Measurements from ENCODE around the gene EVA1A. TPM values are rescaled to one million over a fixed set of nuclear protein-coding genes. Genes with fewer than 3 reads are reported as not detected.

EVA1A gene
- total RNA-seq, 1 experiment from 2014 or later, result not detected

GRCh38 chr2:75573145-75573878 is 12.6 kb upstream of the EVA1A start:
- H3K4me1 Mint-ChIP-seq (ENCODE audit: low read depth, unreplicated experiment), result no peaks in the 10 kb centered on the region
- CTCF ChIA-PET, result no interaction called here
- intact Hi-C loops (cut with micrococcal nuclease; ENCODE audit: unreplicated experiment), result no loop called here

GRCh38 chr2:75571730-75572430 is 11.1 kb upstream of the EVA1A start:
- Mint-ChIP-seq H3K4me1 (ENCODE audit: low read depth, unreplicated experiment) (no peaks in the 10 kb centered on the region), H3K4me3 (ENCODE audit: low read depth, unreplicated experiment) (no peak overlapping the region), H3K36me3 (ENCODE audit: insufficient read depth, unreplicated experiment) (no peaks in the 10 kb centered on the region), H3K27ac (ENCODE audit: unreplicated experiment) (no peak overlapping the region), H3K27me3 (ENCODE audit: unreplicated experiment) (peaks cover 44% of the 10 kb centered on the region), H3K9me3 (ENCODE audit: low read depth, unreplicated experiment) (no peaks in the 10 kb centered on the region)
- BruUV-seq (replicated peaks), result no TSS peak
- DNase-seq, result no peak
- intact Hi-C loops (cut with micrococcal nuclease; ENCODE audit: unreplicated experiment), result no loop called here
- CTCF ChIA-PET, result no interaction called here
- no peak for TF ChIP-seq CTCF (IDR thresholded peaks at IDR 0.05; ENCODE audit: unreplicated experiment)

More at GRCh38 chr2:75573145-75573878, 12.6 kb upstream of the EVA1A start:
- BruUV-seq (replicated peaks), result no TSS peak
- no peak overlapping the region for H3K27ac Mint-ChIP-seq (ENCODE audit: unreplicated experiment)
- H3K9me3 Mint-ChIP-seq (ENCODE audit: low read depth, unreplicated experiment), result no peaks in the 10 kb centered on the region
- no peaks in the 10 kb centered on the region for H3K36me3 Mint-ChIP-seq (ENCODE audit: insufficient read depth, unreplicated experiment)
- TF ChIP-seq CTCF (IDR thresholded peaks at IDR 0.05; ENCODE audit: unreplicated experiment), result no peak
- H3K27me3 Mint-ChIP-seq (ENCODE audit: unreplicated experiment), result peaks cover 44% of the 10 kb centered on the region
- no peak overlapping the region for H3K4me3 Mint-ChIP-seq (ENCODE audit: low read depth, unreplicated experiment)
- no peak for DNase-seq

- Mint-ChIP-seq H3K27me3 (ENCODE audit: unreplicated experiment) (peaks cover 47% of the 10 kb centered on the region), H3K4me3 (ENCODE audit: low read depth, unreplicated experiment) (no peak overlapping the region), H3K27ac (ENCODE audit: unreplicated experiment) (no peak overlapping the region), H3K36me3 (ENCODE audit: insufficient read depth, unreplicated experiment) (no peaks in the 10 kb centered on the region), H3K9me3 (ENCODE audit: low read depth, unreplicated experiment) (no peaks in the 10 kb centered on the region), H3K4me1 (ENCODE audit: low read depth, unreplicated experiment) (no peaks in the 10 kb centered on the region)
- no peak for DNase-seq
- no TSS peak for BruUV-seq (replicated peaks)
- TF ChIP-seq CTCF (IDR thresholded peaks at IDR 0.05; ENCODE audit: unreplicated experiment), result no peak
- intact Hi-C loops (cut with micrococcal nuclease; ENCODE audit: unreplicated experiment), result no loop called here
- CTCF ChIA-PET, result no interaction called here
Observed at GRCh38 chr2:75570948-75571729, 10.4 kb upstream of the EVA1A start.

GRCh38 chr2:75570024-75570947 is 9.5 kb upstream of the EVA1A start:
- intact Hi-C loops (cut with micrococcal nuclease; ENCODE audit: unreplicated experiment), result no loop called here
- no TSS peak for BruUV-seq (replicated peaks)
- H3K27me3 Mint-ChIP-seq (ENCODE audit: unreplicated experiment), result peaks cover 56% of the 10 kb centered on the region
- no peak overlapping the region for H3K27ac Mint-ChIP-seq (ENCODE audit: unreplicated experiment)
- no peak for DNase-seq
- H3K4me1 Mint-ChIP-seq (ENCODE audit: low read depth, unreplicated experiment), result no peaks in the 10 kb centered on the region
- no peak overlapping the region for H3K4me3 Mint-ChIP-seq (ENCODE audit: low read depth, unreplicated experiment)
- no peak for TF ChIP-seq CTCF (IDR thresholded peaks at IDR 0.05; ENCODE audit: unreplicated experiment)
- no peaks in the 10 kb centered on the region for H3K36me3 Mint-ChIP-seq (ENCODE audit: insufficient read depth, unreplicated experiment)
- no peaks in the 10 kb centered on the region for H3K9me3 Mint-ChIP-seq (ENCODE audit: low read depth, unreplicated experiment)
- CTCF ChIA-PET, result no interaction called here
